Tibial nerve (tissue), 4 donors: Measurements from ENCODE around the gene SLC25A11. TPM values are rescaled to one million over a fixed set of nuclear protein-coding genes. Genes with fewer than 3 reads are reported as not detected.
A peak's percentile ranks its signal among the peaks of the same experiment; 100 is the strongest.

Source experiments
- DNase-seq, 2 donors: peaks; one replicate each; pipeline ENCODE4 v3.0.0-alpha.2; 2019; ENCODE audit warnings: low spot score in 2 of 2
- H3K27ac ChIP-seq, 4 donors: fragments of 200-600 bp; sonication (generic) in 3 of 4; one replicate each; pipeline ENCODE4 v1.5.1; 2017 to 2019; ENCODE audit warnings: mild to moderate bottlenecking in 1 of 4
- H3K27me3 ChIP-seq, 2 donors: fragments of 200-600 bp; sonication (generic) in 1 of 2; one replicate each; pipeline versions ENCODE4 v1.5.1 to v1.6.0; 2017 to 2019
- H3K36me3 ChIP-seq, 3 donors: fragments of 200-600 bp; sonication (generic); one replicate each; pipeline ENCODE4 v1.5.1; 2018 to 2019
- H3K4me1 ChIP-seq, 4 donors: fragments of 200-600 bp; sonication (generic) in 3 of 4; one replicate each; pipeline ENCODE4 v1.5.1; 2017 to 2019
- H3K4me3 ChIP-seq, 4 donors: fragments of 200-600 bp; sonication (generic) in 3 of 4; one replicate each; pipeline ENCODE4 v1.5.1; 2017 to 2019; ENCODE audit warnings: mild to moderate bottlenecking in 1 of 4, moderate library complexity in 1 of 4
- H3K9me3 ChIP-seq, 4 donors: fragments of 200-600 bp; sonication (generic) in 3 of 4; one replicate each; pipeline ENCODE4 v1.5.1; 2017 to 2019
- CTCF ChIP-seq, 5 experiments: fragments of 200-600 bp in 3 of 5; fragments of 450-650 bp in 2 of 5; sonication (generic) in 3 of 5; IDR thresholded peaks; one replicate each; pipeline ENCODE4 v1.5.1; 2016 to 2019; ENCODE audit warnings: antibody characterized with exemption in 5 of 5, mild to moderate bottlenecking in 3 of 5, moderate library complexity in 2 of 5
- EP300 ChIP-seq, 2 donors: sonication (generic); formaldehyde crosslinking; IDR thresholded peaks; one replicate each; pipeline ENCODE4 v1.6.1; 2017; ENCODE audit warnings: antibody characterized with exemption in 2 of 2, mild to moderate bottlenecking in 1 of 2
- POLR2A ChIP-seq, 2 donors: fragments of 450-650 bp; IDR thresholded peaks; one replicate each; pipeline ENCODE4 v1.6.1; 2017; ENCODE audit warnings: antibody characterized with exemption in 2 of 2, mild to moderate bottlenecking in 2 of 2, moderate library complexity in 2 of 2
- WGBS, 2 donors: methylation state at CpG; one replicate each; pipeline ENCODE4 v1.1.5; 2018; 5-methylcytosine and 5-hydroxymethylcytosine counted together
- total RNA-seq, 4 donors: library from RNA; depleted of rRNA; stranded (reverse); fragments of >200 nt; gene quantifications; one replicate each; pipeline ENCODE4 v1.1.0, GENCODE V29; 2016

The SLC25A11 gene
- total RNA-seq, 4 donors from 2014 or later = 30.3 to 42.8 (median 32.3) TPM

GRCh38 chr17:4947411-4948165 lies 7.7 kb upstream of the SLC25A11 start:
- Histone ChIP-seq H3K4me3 (peak overlapping the region; percentile 85 to 99 (median 95)), H3K27ac (peak overlapping the region; percentile 94 to 97 (median 96)), H3K27me3 (no peaks in the 10 kb centered on the region), H3K9me3 (no peaks in the 10 kb centered on the region), H3K36me3 (peaks cover 0 to 40% (median 0%) of the 10 kb centered on the region in 3 donors), H3K4me1 (peaks cover 0 to 66% (median 36%) of the 10 kb centered on the region in 4 donors)
- WGBS, 2 donors = 0 to 1% methylated on average over 42 to 47 of the region's 56 CpGs
- peak in 1 of 2 donors; percentile 57 for TF ChIP-seq EP300 (IDR thresholded peaks at IDR 0.05)
- TF ChIP-seq POLR2A (IDR thresholded peaks at IDR 0.05) = no peak
- DNase-seq = peak in 1 of 2 donors; percentile 32

- Histone ChIP-seq H3K36me3 (peaks cover 0 to 46% (median 0%) of the 10 kb centered on the region in 3 donors), H3K9me3 (no peaks in the 10 kb centered on the region), H3K4me1 (peaks cover 0 to 72% (median 36%) of the 10 kb centered on the region in 4 donors), H3K4me3 (peak overlapping the region; percentile 85 to 99 (median 95)), H3K27me3 (no peaks in the 10 kb centered on the region), H3K27ac (peak overlapping the region; percentile 94 to 97 (median 96))
- TF ChIP-seq EP300 (IDR thresholded peaks at IDR 0.05) (no peak), POLR2A (IDR thresholded peaks at IDR 0.05) (no peak), CTCF (IDR thresholded peaks at IDR 0.05) (no peak)
- WGBS, 2 donors = 5 to 6% methylated on average over 7 of the region's 7 CpGs
- DNase-seq = no peak
These were observed 7.2 kb upstream of the SLC25A11 start for GRCh38 chr17:4947010-4947410.

GRCh38 chr17:4946312-4946976 lies 6.6 kb upstream of the SLC25A11 start:
- Histone ChIP-seq H3K27me3 (no peaks in the 10 kb centered on the region), H3K4me3 (peak overlapping the region; percentile 85 to 99 (median 95)), H3K36me3 (peaks cover 0 to 51% (median 0%) of the 10 kb centered on the region in 3 donors), H3K27ac (peak overlapping the region in 3 of 4 donors; percentile 96 to 97 (median 96)), H3K9me3 (no peaks in the 10 kb centered on the region), H3K4me1 (peaks cover 0 to 77% (median 40%) of the 10 kb centered on the region in 4 donors)
- no peak for TF ChIP-seq CTCF (IDR thresholded peaks at IDR 0.05)
- no peak for TF ChIP-seq POLR2A (IDR thresholded peaks at IDR 0.05)
- TF ChIP-seq EP300 (IDR thresholded peaks at IDR 0.05) = no peak
- 31 to 35% methylated on average over 16 of the region's 16 CpGs for WGBS, 2 donors
- no peak for DNase-seq

GRCh38 chr17:4945944-4946280 lies 6.1 kb upstream of the SLC25A11 start:
- H3K27me3 ChIP-seq = no peaks in the 10 kb centered on the region
- 18 to 22% methylated on average over 4 of the region's 4 CpGs for WGBS, 2 donors
- DNase-seq = no peak
- H3K36me3 ChIP-seq = peaks cover 0 to 51% (median 0%) of the 10 kb centered on the region in 3 donors
- H3K9me3 ChIP-seq = no peaks in the 10 kb centered on the region
- peaks cover 0 to 78% (median 44%) of the 10 kb centered on the region in 4 donors for H3K4me1 ChIP-seq
- no peak for TF ChIP-seq CTCF (IDR thresholded peaks at IDR 0.05)
- no peak for TF ChIP-seq POLR2A (IDR thresholded peaks at IDR 0.05)
- TF ChIP-seq EP300 (IDR thresholded peaks at IDR 0.05) = no peak
- peak overlapping the region in 2 of 4 donors; percentile 1 to 98 for H3K4me3 ChIP-seq
- peak overlapping the region in 3 of 4 donors; percentile 70 to 97 (median 96) for H3K27ac ChIP-seq

GRCh38 chr17:4945176-4945943 lies 5.5 kb upstream of the SLC25A11 start:
- peaks cover 0 to 51% (median 0%) of the 10 kb centered on the region in 3 donors for H3K36me3 ChIP-seq
- H3K27me3 ChIP-seq = no peaks in the 10 kb centered on the region
- WGBS, 2 donors = 32 to 38% methylated on average over 7 of the region's 7 CpGs
- peak overlapping the region; percentile 26 to 97 (median 83) for H3K27ac ChIP-seq
- H3K9me3 ChIP-seq = no peaks in the 10 kb centered on the region
- H3K4me3 ChIP-seq = peak overlapping the region in 1 of 4 donors; percentile 98
- peak; percentile 49 to 72 for DNase-seq
- peaks cover 0 to 75% (median 40%) of the 10 kb centered on the region in 4 donors for H3K4me1 ChIP-seq
- TF ChIP-seq POLR2A (IDR thresholded peaks at IDR 0.05) (no peak), EP300 (IDR thresholded peaks at IDR 0.05) (peak in 1 of 2 donors; percentile 42)
